SK-N-SH treated with all-trans-retinoic acid at 6 μM for 48 hours (cell line): ENCODE measurements around the gene NRXN2.

Source experiments
- BACH2 ChIP-seq: fragments of 250-450 bp; sonication (Bioruptor Pico); IDR thresholded peaks from 2 replicates; pipeline ENCODE4 v1.9.0; 2021; ENCODE audit warnings: mild to moderate bottlenecking, borderline replicate concordance
- TOX ChIP-seq: fragments of 250-450 bp; sonication (Bioruptor Pico); IDR thresholded peaks from 2 replicates; pipeline ENCODE4 v1.8.0; 2021; ENCODE audit warnings: mild to moderate bottlenecking, moderate library complexity, borderline replicate concordance
- ZC3H10 ChIP-seq: fragments of 250-450 bp; sonication (Bioruptor Pico); IDR thresholded peaks from 2 replicates; pipeline ENCODE4 v1.5.1; 2021; ENCODE audit warnings: mild to moderate bottlenecking, moderate library complexity
- ZNF565 ChIP-seq: fragments of 450-650 bp; formaldehyde crosslinking; conservative IDR thresholded peaks from 2 replicates; pipeline ENCODE4 v1.5.0; 2020; ENCODE audit warnings: low read depth, mild to moderate bottlenecking, moderate library complexity
- TF ChIP-seq, protein P1 (sequence below): fragments of 250-450 bp; sonication (Bioruptor Pico); IDR thresholded peaks from 2 replicates; pipeline ENCODE4 v1.8.0; 2020; ENCODE audit warnings: mild to moderate bottlenecking, moderate library complexity, borderline replicate concordance

DNA sequence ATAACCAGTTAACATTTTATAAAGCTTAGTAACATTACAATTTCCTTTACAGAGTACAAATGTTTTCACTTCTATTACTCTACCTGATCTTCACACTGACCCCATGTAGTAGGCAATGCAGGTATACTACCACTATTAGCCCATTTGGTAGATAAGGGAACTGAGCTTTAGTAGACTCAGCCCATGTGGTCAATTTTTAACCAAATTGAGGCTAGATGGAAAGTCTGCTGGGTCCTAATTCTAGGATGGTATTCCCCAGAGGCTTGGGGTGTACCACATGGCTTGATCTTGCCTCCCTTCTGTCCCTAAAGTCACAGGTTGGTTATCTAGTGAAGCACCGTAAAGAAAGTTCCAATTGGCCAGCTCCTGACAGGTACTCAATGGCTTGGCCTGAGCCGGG is 48.2 kb downstream of the NRXN2 start:
- TF ChIP-seq ZNF565 (CRISPR knock-in tag) (no peak), ZC3H10 (no peak), BACH2 (CRISPR knock-in tag) (no peak), TOX (CRISPR knock-in tag) (no peak)
- TF ChIP-seq, protein P1, sequence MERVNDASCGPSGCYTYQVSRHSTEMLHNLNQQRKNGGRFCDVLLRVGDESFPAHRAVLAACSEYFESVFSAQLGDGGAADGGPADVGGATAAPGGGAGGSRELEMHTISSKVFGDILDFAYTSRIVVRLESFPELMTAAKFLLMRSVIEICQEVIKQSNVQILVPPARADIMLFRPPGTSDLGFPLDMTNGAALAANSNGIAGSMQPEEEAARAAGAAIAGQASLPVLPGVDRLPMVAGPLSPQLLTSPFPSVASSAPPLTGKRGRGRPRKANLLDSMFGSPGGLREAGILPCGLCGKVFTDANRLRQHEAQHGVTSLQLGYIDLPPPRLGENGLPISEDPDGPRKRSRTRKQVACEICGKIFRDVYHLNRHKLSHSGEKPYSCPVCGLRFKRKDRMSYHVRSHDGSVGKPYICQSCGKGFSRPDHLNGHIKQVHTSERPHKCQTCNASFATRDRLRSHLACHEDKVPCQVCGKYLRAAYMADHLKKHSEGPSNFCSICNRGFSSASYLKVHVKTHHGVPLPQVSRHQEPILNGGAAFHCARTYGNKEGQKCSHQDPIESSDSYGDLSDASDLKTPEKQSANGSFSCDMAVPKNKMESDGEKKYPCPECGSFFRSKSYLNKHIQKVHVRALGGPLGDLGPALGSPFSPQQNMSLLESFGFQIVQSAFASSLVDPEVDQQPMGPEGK (CRISPR knock-in tag) = no peak
